Transverse colon (tissue), 4 donors: Measurements from ENCODE around the gene VEGFC. TPM values are rescaled to one million over a fixed set of nuclear protein-coding genes. Genes with fewer than 3 reads are reported as not detected.

Experiments
- DNase-seq: peaks from one replicate; pipeline ENCODE4 v3.0.0-alpha.2; 2019
- H3K27ac ChIP-seq, 4 donors: fragments of 200-600 bp; sonication (generic); 2 replicates each; pipeline ENCODE4 v1.5.1; 2016 to 2018; ENCODE audit warnings: inconsistent platforms in 4 of 4
- H3K27me3 ChIP-seq: fragments of 200-600 bp; sonication (generic); 2 replicates; pipeline ENCODE4 v1.5.1; 2017; ENCODE audit warnings: inconsistent platforms
- H3K36me3 ChIP-seq, 4 donors: fragments of 200-600 bp; sonication (generic); 2 replicates each; pipeline ENCODE4 v1.5.1; 2017 to 2019; ENCODE audit warnings: inconsistent platforms in 4 of 4
- H3K4me1 ChIP-seq, 4 donors: fragments of 200-600 bp; sonication (generic); 2 replicates each; pipeline ENCODE4 v1.5.1; 2017 to 2020; ENCODE audit warnings: inconsistent platforms in 4 of 4
- H3K4me3 ChIP-seq, 4 donors: fragments of 200-600 bp; sonication (generic); 1 replicate in 1 of 4; 2 replicates in 3 of 4; pipeline versions ENCODE4 v1.5.1 to v1.6.1; 2017 to 2019; ENCODE audit warnings: inconsistent platforms in 4 of 4
- H3K9me3 ChIP-seq, 2 donors: fragments of 200-600 bp; sonication (generic); 2 replicates each; pipeline ENCODE4 v1.5.1; 2017 to 2019; ENCODE audit warnings: inconsistent platforms in 2 of 2
- CTCF ChIP-seq, 5 experiments: fragments of 200-600 bp in 3 of 5; fragments of 450-650 bp in 2 of 5; sonication (generic) in 3 of 5; IDR thresholded peaks; 1 replicate in 2 of 5; 2 replicates in 3 of 5; pipeline ENCODE4 v1.5.1; 2016 to 2017; ENCODE audit warnings: antibody characterized with exemption in 5 of 5, inconsistent platforms in 3 of 5, mild to moderate bottlenecking in 2 of 5, moderate library complexity in 1 of 5
- EP300 ChIP-seq: sonication (generic); formaldehyde crosslinking; IDR thresholded peaks from one replicate; pipeline ENCODE4 v1.6.1; 2017; ENCODE audit warnings: antibody characterized with exemption, low read depth
- POLR2A ChIP-seq: fragments of 450-650 bp; IDR thresholded peaks from one replicate; pipeline ENCODE4 v1.6.1; 2016; ENCODE audit warnings: antibody characterized with exemption, mild to moderate bottlenecking, moderate library complexity
- POLR2AphosphoS5 ChIP-seq, 3 donors: sonication (generic); formaldehyde crosslinking; IDR thresholded peaks; one replicate each; pipeline ENCODE4 v1.6.1; 2016; ENCODE audit warnings: antibody characterized with exemption in 3 of 3
- WGBS, 2 donors: methylation state at CpG; one replicate each; pipeline ENCODE4 v1.1.5; 2018; ENCODE audit warnings: low coverage in 1 of 2; 5-methylcytosine and 5-hydroxymethylcytosine counted together
- in situ Hi-C, 4 donors: fragments of 200-750 bp; cut with MboI; loops; one replicate each; pipeline versions ENCODE4 v1.15.0 to v1.15.1; 2017; ENCODE audit warnings: low sequenced_read_pairs in 3 of 4, low pct_ligation_motif_present in 1 of 4, low pct_unique_long_range_greater_than_20kb in 1 of 4
- intact Hi-C: fragments of 100-400 bp; cut with DNase I; formaldehyde crosslinking; loops from one replicate; pipeline ENCODE4 v1.15.1; 2023; ENCODE audit warnings: low total_unique reads
- total RNA-seq, 4 donors: library from RNA; depleted of rRNA; stranded (reverse); fragments of >200 nt; gene quantifications; one replicate each; pipeline ENCODE4 v1.1.0, GENCODE V29; 2016

VEGFC gene
- total RNA-seq, 4 donors from 2014 or later: 1.2 to 2.9 (median 2.2) TPM; not detected in 1

- DNase-seq: no peak
- in situ Hi-C loops: no loop called here
- Histone ChIP-seq H3K27ac (no peak overlapping the region), H3K9me3 (no peaks in the 10 kb centered on the region), H3K4me3 (no peak overlapping the region), H3K4me1 (no peaks in the 10 kb centered on the region), H3K27me3 (no peaks in the 10 kb centered on the region), H3K36me3 (no peaks in the 10 kb centered on the region)
- TF ChIP-seq POLR2A (no peak), POLR2AphosphoS5 (IDR thresholded peaks at IDR 0.05) (no peak), EP300 (no peak), CTCF (IDR thresholded peaks at IDR 0.05) (no peak)
- intact Hi-C loops: no loop called here
Observed at GRCh38 chr4:176745902-176746301, 46.8 kb downstream of the VEGFC start.

GRCh38 chr4:176744091-176744490 is 48.6 kb downstream of the VEGFC start:
- Histone ChIP-seq H3K9me3 (no peaks in the 10 kb centered on the region), H3K27me3 (no peaks in the 10 kb centered on the region), H3K4me3 (no peak overlapping the region), H3K4me1 (no peaks in the 10 kb centered on the region), H3K36me3 (no peaks in the 10 kb centered on the region), H3K27ac (no peak overlapping the region)
- in situ Hi-C loops: no loop called here
- 61 to 90% methylated on average over 2 of the region's 2 CpGs for WGBS, 2 donors
- intact Hi-C loops: no loop called here
- TF ChIP-seq CTCF (IDR thresholded peaks at IDR 0.05) (no peak), POLR2A (no peak)
- no peak for DNase-seq

GRCh38 chr4:176742211-176742610 is 50.5 kb downstream of the VEGFC start:
- H3K4me1 ChIP-seq: no peaks in the 10 kb centered on the region
- intact Hi-C loops (no loop called here), in situ Hi-C loops (no loop called here)
- whole genome bisulfite sequencing, 2 donors: 77 to 82% methylated on average over 5 to 6 of the region's 6 CpGs
- no peak overlapping the region for H3K4me3 ChIP-seq
- no peak overlapping the region for H3K27ac ChIP-seq
- TF ChIP-seq CTCF (IDR thresholded peaks at IDR 0.05) (no peak), POLR2AphosphoS5 (IDR thresholded peaks at IDR 0.05) (no peak), EP300 (no peak)
- DNase-seq: no peak
- no peaks in the 10 kb centered on the region for H3K9me3 ChIP-seq
- H3K36me3 ChIP-seq: no peaks in the 10 kb centered on the region
- no peaks in the 10 kb centered on the region for H3K27me3 ChIP-seq

- Histone ChIP-seq H3K36me3 (no peaks in the 10 kb centered on the region), H3K27me3 (no peaks in the 10 kb centered on the region), H3K9me3 (no peaks in the 10 kb centered on the region), H3K4me3 (no peak overlapping the region), H3K27ac (no peak overlapping the region), H3K4me1 (no peaks in the 10 kb centered on the region)
- TF ChIP-seq POLR2AphosphoS5 (IDR thresholded peaks at IDR 0.05) (no peak), EP300 (no peak), CTCF (IDR thresholded peaks at IDR 0.05) (no peak), POLR2A (no peak)
- DNase-seq: no peak
- in situ Hi-C loops: no loop called here
- intact Hi-C loops: no loop called here
- 43 to 62% methylated on average over 3 to 4 of the region's 4 CpGs for WGBS, 2 donors
Observed at GRCh38 chr4:176741253-176741652, 51.5 kb downstream of the VEGFC start.
